ENCODE results near the gene KIT.

KIT gene

DNA sequence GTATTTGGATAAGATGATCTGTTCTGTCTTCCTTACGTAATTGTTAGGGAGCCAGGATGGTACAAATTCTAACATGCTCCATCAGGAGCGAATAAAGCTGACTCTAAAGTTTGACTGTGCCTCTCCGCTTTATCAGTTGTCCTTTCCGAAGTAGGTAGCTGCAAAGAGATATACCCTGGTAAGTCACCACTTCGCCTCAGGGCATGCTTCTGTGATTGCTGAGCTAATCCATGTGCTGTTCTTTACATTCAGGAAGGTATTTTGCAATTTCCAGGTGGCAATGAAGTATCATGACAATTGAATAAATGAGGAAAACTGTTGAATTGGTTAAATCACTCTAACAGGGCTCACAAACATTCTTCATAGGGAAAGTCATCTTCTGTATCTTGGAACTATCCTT lies 38.9 kb downstream of the KIT start:
- DNase-seq = no peak

- no peak for DNase-seq
These were observed 43.2 kb downstream of the KIT start for GRCh38 chr4:54700986-54701385.

DNA sequence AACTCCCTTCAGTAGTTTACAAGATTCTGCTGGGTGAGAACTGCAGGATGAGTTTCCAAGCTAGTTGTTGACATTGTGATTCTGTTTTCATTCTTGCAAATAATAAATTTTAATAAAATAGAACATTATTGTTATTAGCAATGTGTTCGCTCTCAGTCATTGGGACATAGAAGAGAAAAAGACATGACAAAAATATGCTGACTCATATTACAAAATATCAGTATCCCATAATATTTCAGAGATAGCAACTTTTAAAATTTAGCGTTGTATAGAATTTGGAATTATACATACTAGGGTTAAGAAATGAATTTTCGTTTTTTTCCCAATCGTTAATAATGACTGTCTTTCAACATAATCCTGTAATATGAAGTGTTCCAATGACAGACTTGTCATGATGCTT lies 45.4 kb downstream of the KIT start:
- DNase-seq = no peak

- DNase-seq = no peak
These were observed 49.6 kb downstream of the KIT start for GRCh38 chr4:54707406-54707805.

- no peak for DNase-seq
These were observed 50.9 kb downstream of the KIT start for GRCh38 chr4:54708339-54709279.

GRCh38 chr4:54709400-54709799 lies 51.6 kb downstream of the KIT start:
- no peak for DNase-seq

DNA sequence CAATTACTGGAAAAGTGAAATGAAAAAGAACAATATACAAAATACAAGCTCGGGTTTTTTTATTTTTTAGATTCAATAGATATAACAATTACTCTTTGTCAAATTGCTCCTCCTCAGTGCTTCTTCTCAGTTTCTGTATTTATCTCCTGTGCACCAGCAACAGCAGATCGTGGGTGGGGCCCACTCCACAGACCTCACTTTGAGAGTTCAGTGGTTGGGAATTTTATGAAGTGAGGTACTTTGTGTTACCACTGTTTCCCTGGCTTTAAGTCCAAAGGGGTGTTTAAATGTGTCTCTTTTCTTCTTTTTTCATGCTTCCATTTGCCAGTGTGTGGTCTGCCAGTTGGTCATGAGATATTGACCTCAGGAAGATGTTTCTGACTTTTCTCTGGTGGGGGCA lies 54.4 kb downstream of the KIT start:
- DNase-seq = no peak

DNA sequence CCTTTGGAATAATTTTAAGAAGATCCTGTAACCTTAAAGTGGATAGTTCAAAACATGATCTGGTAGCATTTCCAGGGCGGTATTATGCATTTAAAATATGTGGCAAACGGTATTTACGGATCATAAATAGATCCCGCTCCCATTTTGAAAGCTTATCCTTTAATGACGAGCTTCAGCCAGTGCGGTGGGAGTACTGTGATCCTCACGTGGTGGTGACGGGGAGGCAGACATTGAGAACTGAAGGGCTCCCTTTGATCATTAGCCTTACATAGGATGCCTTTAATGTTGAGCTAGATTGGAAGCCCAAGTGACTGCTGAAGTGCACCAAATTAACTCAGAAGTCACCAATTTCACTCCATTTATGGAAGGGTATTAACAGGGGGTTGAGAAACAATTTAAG lies 56.9 kb downstream of the KIT start:
- DNase-seq = no peak

- DNase-seq = no peak
These were observed 58.8 kb downstream of the KIT start for GRCh38 chr4:54716478-54717065.

- DNase-seq = no peak
These were observed 59.9 kb downstream of the KIT start for GRCh38 chr4:54717694-54718093.

GRCh38 chr4:54719378-54719777 lies 61.6 kb downstream of the KIT start:
- DNase-seq = no peak

DNA sequence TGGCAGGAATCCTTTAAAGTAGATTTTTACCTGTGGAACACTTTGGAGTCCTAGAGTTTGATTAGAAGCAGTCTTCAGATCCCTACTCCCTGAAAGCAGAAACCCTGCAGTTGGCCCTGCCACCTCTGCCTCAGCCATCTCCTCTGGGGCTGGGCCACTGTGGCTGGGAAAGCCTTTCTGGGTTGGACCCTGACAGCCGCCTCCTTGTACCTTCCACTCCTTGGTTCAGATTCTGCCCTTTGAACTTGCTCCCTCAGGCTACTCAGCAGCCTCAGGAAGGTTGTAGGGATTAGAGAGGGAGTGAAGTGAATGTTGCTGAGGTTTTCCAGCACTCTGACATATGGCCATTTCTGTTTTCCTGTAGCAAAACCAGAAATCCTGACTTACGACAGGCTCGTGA lies 65.5 kb downstream of the KIT start:
- DNase-seq = no peak

- DNase-seq = no peak
These were observed 66.1 kb downstream of the KIT start for GRCh38 chr4:54723820-54724219.

DNA sequence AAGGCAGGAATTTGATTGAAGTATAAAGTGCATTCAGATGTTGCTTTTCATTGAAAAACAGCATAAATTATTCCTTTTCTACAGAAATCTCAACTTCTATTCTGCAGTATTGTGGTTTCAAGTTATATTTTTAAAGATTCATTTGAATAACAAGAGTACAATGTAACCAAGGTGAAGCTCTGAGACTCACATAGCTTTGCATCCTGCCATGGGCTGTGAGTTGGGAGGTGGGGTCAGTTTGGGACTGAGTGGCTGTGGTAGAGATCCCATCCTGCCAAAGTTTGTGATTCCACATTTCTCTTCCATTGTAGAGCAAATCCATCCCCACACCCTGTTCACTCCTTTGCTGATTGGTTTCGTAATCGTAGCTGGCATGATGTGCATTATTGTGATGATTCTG lies 69.2 kb downstream of the KIT start:
- DNase-seq = no peak

DNA sequence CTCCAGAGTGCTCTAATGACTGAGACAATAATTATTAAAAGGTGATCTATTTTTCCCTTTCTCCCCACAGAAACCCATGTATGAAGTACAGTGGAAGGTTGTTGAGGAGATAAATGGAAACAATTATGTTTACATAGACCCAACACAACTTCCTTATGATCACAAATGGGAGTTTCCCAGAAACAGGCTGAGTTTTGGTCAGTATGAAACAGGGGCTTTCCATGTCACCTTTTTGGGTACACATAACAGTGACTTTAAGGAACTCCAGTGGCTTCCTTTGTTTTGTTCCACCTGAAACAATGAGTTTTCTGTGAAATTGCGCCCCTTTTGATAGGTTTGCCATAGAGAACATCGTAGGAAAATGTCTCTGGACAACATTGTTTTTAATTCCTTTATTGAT lies 69.6 kb downstream of the KIT start:
- DNase-seq = no peak

DNA sequence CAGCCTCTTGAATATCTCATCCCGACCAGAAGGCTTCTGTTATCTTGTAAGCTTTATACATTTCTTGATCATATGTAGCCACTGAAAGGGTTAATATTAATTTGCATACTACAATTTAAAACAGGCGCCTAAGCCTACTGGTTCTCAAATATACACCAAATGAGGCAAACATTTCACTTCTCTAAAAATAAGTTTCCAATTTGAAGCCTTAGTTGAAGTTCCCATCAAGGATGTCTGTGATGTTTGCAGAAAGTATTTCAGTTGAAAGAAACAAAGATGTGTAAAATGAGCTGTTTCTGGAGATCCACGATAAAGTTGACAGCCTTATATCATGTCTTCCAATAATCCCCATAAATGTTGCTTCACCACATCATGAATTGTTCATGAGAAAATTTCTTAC lies 70.6 kb downstream of the KIT start:
- no peak for DNase-seq

GRCh38 chr4:54729256-54729655 lies 71.5 kb downstream of the KIT start:
- no peak for DNase-seq

DNA sequence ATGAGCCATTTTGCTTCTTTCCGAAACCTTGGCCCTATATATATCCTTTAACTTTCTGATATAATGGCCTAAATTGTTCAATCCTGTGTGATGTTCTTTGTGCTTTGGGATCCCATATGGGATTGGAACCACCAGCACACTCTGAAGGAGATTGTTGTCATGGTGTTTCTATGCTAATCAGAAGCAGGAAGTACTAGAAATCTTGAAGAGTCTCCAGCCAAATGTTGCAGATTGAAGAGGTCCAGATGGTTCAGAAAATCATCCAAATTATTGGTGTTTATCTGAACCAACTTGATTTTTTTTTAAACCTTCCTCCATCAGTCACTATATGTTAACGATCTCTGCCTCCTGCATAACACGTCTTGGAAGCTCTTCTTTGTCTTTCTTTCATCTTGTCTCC lies 72.8 kb downstream of the KIT start:
- DNase-seq = no peak

- no peak for DNase-seq
These were observed 73.8 kb downstream of the KIT start for GRCh38 chr4:54731552-54731951.

- no peak for DNase-seq
These were observed 74.2 kb downstream of the KIT start for GRCh38 chr4:54731976-54732375.

- DNase-seq = no peak
These were observed 79.7 kb downstream of the KIT start for GRCh38 chr4:54737421-54737820.

- no peak for DNase-seq
These were observed 83.4 kb downstream of the KIT start for GRCh38 chr4:54741202-54741601.

GRCh38 chr4:54742636-54743399 lies 85.1 kb downstream of the KIT start:
- no peak for DNase-seq
